K562 (cell line): ENCODE data around the gene IL1RL2. TPM values are rescaled to one million over a fixed set of nuclear protein-coding genes. Genes with fewer than 3 reads are reported as not detected.

Experiments used
- ATAC-seq: fragments of 200-7000 bp; cut with Tn5 transposase; 3 replicates; pipeline ENCODE4 v1.9.1; 2020; ENCODE audit warnings: moderate library complexity
- BruUV-seq: library from RNA; stranded (reverse); fragments of 400-500 nt; replicated peaks from 2 replicates; lab custom pipeline; 2021; lab: Mats Ljungman, UMichigan
- CTCF ChIA-PET: fragments of 300-600 bp; formaldehyde crosslinking; extraction: SDS; loops from one replicate; lab custom pipeline; 2021; ENCODE audit warnings: low intra/inter-chr PET ratio; lab: Yijun Ruan, JAX
- POLR2A ChIA-PET: fragments of 300-600, 350-650 bp; sonication (Branson Sonifier 250); formaldehyde crosslinking; extraction: SDS; loops from one replicate; lab custom pipeline; 2021; ENCODE audit warnings: antibody characterized with exemption, inconsistent platforms; lab: Yijun Ruan, JAX
- DNase-seq, 4 experiments: peaks; one replicate each; pipeline versions ENCODE4 v3.0.0 to v3.0.0-alpha.2; 2011 to 2018; ENCODE audit warnings: low spot score in 3 of 4, mixed read lengths in 3 of 4; ENCODE audit errors: extremely low read depth in 1 of 4
- FAIRE-seq: peaks from 2 replicates; lab custom pipeline; 2011; peaks lifted over from hg19 to GRCh38; lab: Jason Lieb, UNC
- H2AFZ ChIP-seq: 2 replicates; pipeline ENCODE4 v1.6.0; 2011; ENCODE audit warnings: low read depth, low read length, control low read depth, inconsistent platforms
- H3K27ac ChIP-seq: fragments of 200-600 bp; 3 replicates; pipeline ENCODE4 v1.8.0; 2011; ENCODE audit warnings: low read depth, mild to moderate bottlenecking, control low read depth, inconsistent platforms, low read length, moderate library complexity, mixed read lengths; ENCODE audit errors: extremely low read depth
- H3K27me3 ChIP-seq, 2 experiments: fragments of 300-600 bp in 1 of 2; 2 replicates in 1 of 2; 3 replicates in 1 of 2; pipeline versions ENCODE4 v1.6.0 to v1.8.0; 2011; ENCODE audit warnings: inconsistent platforms in 2 of 2, low read length in 2 of 2, mild to moderate bottlenecking in 1 of 2, mixed read lengths in 1 of 2, moderate library complexity in 1 of 2; ENCODE audit not compliant: control insufficient read depth in 2 of 2, insufficient read depth in 2 of 2
- H3K36me3 ChIP-seq: fragments of 300-600 bp; 3 replicates; pipeline ENCODE4 v1.8.0; 2011; ENCODE audit warnings: mild to moderate bottlenecking, low read length, inconsistent platforms; ENCODE audit not compliant: control insufficient read depth, insufficient read depth
- H3K4me1 ChIP-seq, 2 experiments: fragments of 200-600 bp in 1 of 2; replicated peaks in 1 of 2; 2 replicates in 1 of 2; 3 replicates in 1 of 2; pipeline versions ENCODE4 v1.5.1 to v1.8.0; 2011; ENCODE audit warnings: inconsistent platforms in 2 of 2, low read length in 2 of 2, mild to moderate bottlenecking in 1 of 2, mixed read lengths in 1 of 2, moderate library complexity in 1 of 2; ENCODE audit not compliant: control insufficient read depth in 2 of 2, insufficient read depth in 2 of 2
- H3K4me2 ChIP-seq: 2 replicates; pipeline ENCODE4 v1.6.1; 2011; ENCODE audit warnings: low read length, control low read depth, inconsistent platforms, mixed read lengths; ENCODE audit not compliant: insufficient read depth
- H3K4me3 ChIP-seq: fragments of 200-600 bp; sonication (generic), shearing (Covaris generic); 2 replicates; pipeline ENCODE4 v1.5.1; 2016; ENCODE audit warnings: control low read depth, inconsistent platforms
- H3K79me2 ChIP-seq: fragments of 200-600 bp; 3 replicates; pipeline ENCODE4 v1.8.0; 2011; ENCODE audit warnings: low read length, inconsistent platforms; ENCODE audit not compliant: control insufficient read depth, insufficient read depth
- H3K9ac ChIP-seq, 2 experiments: 2 replicates each; pipeline versions ENCODE4 v1.6.0 to v1.6.1; 2011; ENCODE audit warnings: low read depth in 2 of 2, low read length in 2 of 2, control low read depth in 1 of 2, inconsistent platforms in 1 of 2, mild to moderate bottlenecking in 1 of 2, mixed read lengths in 1 of 2; ENCODE audit not compliant: insufficient read depth in 1 of 2
- H3K9me1 ChIP-seq: one replicate; pipeline ENCODE4 v1.6.0; 2011; ENCODE audit warnings: inconsistent platforms, mild to moderate bottlenecking, low read length, moderate library complexity; ENCODE audit not compliant: control insufficient read depth, insufficient read depth
- H3K9me3 ChIP-seq: replicated peaks from 2 replicates; pipeline ENCODE4 v1.5.1; 2011; ENCODE audit warnings: low read depth, low read length, inconsistent platforms; ENCODE audit not compliant: control insufficient read depth, insufficient read depth
- H4K20me1 ChIP-seq: replicated peaks from 2 replicates; pipeline ENCODE4 v1.6.1; 2011; ENCODE audit warnings: low read length, inconsistent platforms, mixed read lengths; ENCODE audit not compliant: control insufficient read depth, insufficient read depth
- ARHGAP35 ChIP-seq: fragments of 450-650 bp; IDR thresholded peaks from 2 replicates; pipeline ENCODE4 v1.6.1; 2018; ENCODE audit not compliant: partially characterized antibody
- ATF1 ChIP-seq, 2 experiments: fragments of 450-650 bp in 1 of 2; IDR thresholded peaks; 2 replicates each; pipeline ENCODE4 v1.6.1; 2016; ENCODE audit warnings: missing compliant biosample characterization in 1 of 2, missing genetic modification characterization in 1 of 2
- CBFA2T3 ChIP-seq: fragments of 450-650 bp; IDR thresholded peaks from 2 replicates; pipeline ENCODE4 v1.6.1; 2017
- CEBPG ChIP-seq, 3 experiments: fragments of 200-800 bp in 1 of 3; sonication (Bioruptor generic) in 1 of 3; sonication (generic) in 1 of 3; formaldehyde crosslinking in 1 of 3; IDR thresholded peaks in 2 of 3; conservative IDR thresholded peaks in 1 of 3; 2 replicates each; pipeline versions ENCODE4 v1.6.1 to v1.8.0; 2016 to 2022; ENCODE audit warnings: missing compliant biosample characterization in 2 of 3, missing genetic modification characterization in 2 of 3, mild to moderate bottlenecking in 1 of 3, missing genetic modification reagents in 1 of 3
- DIDO1 ChIP-seq: fragments of 450-650 bp; IDR thresholded peaks from 2 replicates; pipeline ENCODE4 v1.6.1; 2016; ENCODE audit warnings: low read depth, missing biosample characterization, missing genetic modification characterization
- EGR1 ChIP-seq: fragments of 450-650 bp; conservative IDR thresholded peaks from 2 replicates; pipeline ENCODE4 v1.6.1; 2017; ENCODE audit warnings: mild to moderate bottlenecking
- ETS1 ChIP-seq: conservative IDR thresholded peaks from 2 replicates; pipeline ENCODE4 v1.6.1; 2011; ENCODE audit warnings: low read depth, mild to moderate bottlenecking, low read length; ENCODE audit not compliant: control insufficient read depth
- FOXA3 ChIP-seq, 2 experiments: fragments of 450-650 bp in 1 of 2; sonication (generic) in 1 of 2; formaldehyde crosslinking; IDR thresholded peaks in 1 of 2; conservative IDR thresholded peaks in 1 of 2; 2 replicates each; pipeline versions ENCODE4 v1.4.0 to v1.8.0; 2020 to 2022; ENCODE audit warnings: mild to moderate bottlenecking in 2 of 2, missing genetic modification reagents in 1 of 2
- HNRNPLL ChIP-seq: fragments of 200-400 bp; formaldehyde crosslinking; IDR thresholded peaks from 2 replicates; pipeline ENCODE4 v1.6.1; 2017; ENCODE audit warnings: low read length, low read depth, mild to moderate bottlenecking; ENCODE audit not compliant: poor library complexity, severe bottlenecking
- RBFOX2 ChIP-seq: fragments of 200-400 bp; formaldehyde crosslinking; IDR thresholded peaks from 2 replicates; pipeline ENCODE4 v1.6.1; 2017; ENCODE audit warnings: low read depth, mild to moderate bottlenecking, low read length, moderate library complexity
- RFX5 ChIP-seq: IDR thresholded peaks from 2 replicates; pipeline ENCODE4 v1.6.1; 2011; ENCODE audit warnings: low read depth, mild to moderate bottlenecking, improper control_type of control experiment, low read length
- TAL1 ChIP-seq: fragments of 450-650 bp; IDR thresholded peaks from 2 replicates; pipeline ENCODE4 v1.6.1; 2016; ENCODE audit warnings: mild to moderate bottlenecking
- TCF3 ChIP-seq: sonication (generic); formaldehyde crosslinking; IDR thresholded peaks from 2 replicates; pipeline ENCODE4 v1.4.0; 2020; ENCODE audit warnings: mild to moderate bottlenecking, missing genetic modification reagents
- ZMIZ1 ChIP-seq, 2 experiments: fragments of 150-350 bp in 1 of 2; IDR thresholded peaks; 2 replicates each; pipeline ENCODE4 v1.6.1; 2012 to 2016; ENCODE audit warnings: low read depth in 2 of 2, low read length in 2 of 2, mild to moderate bottlenecking in 1 of 2, moderate library complexity in 1 of 2
- ZNF77 ChIP-seq: fragments of 250-450 bp; sonication (Bioruptor Pico); IDR thresholded peaks from 2 replicates; pipeline ENCODE4 v1.5.0; 2020
- WGBS: fragments of 100-300 bp; shearing (Covaris generic); methylation state at CpG from one replicate; pipeline ENCODE4 v1.1.6; 2016; ENCODE audit warnings: low coverage, mixed read lengths; ENCODE audit not compliant: insufficient coverage; ENCODE audit errors: missing lambda C conversion rate; 5-methylcytosine and 5-hydroxymethylcytosine counted together
- in situ Hi-C: fragments of 300-500 bp; cut with MboI; formaldehyde crosslinking; loops from 4 replicates; pipeline ENCODE4 v1.15.0; 2018; ENCODE audit warnings: inconsistent platforms, mixed read lengths
- intact Hi-C: fragments of 100-400 bp; cut with micrococcal nuclease; formaldehyde crosslinking; loops from 2 replicates; pipeline ENCODE4 v1.14.2; 2022
- polyA plus RNA-seq, 8 experiments: library from polyadenylated mRNA; depleted of rRNA in 4 of 8; stranded (reverse) in 5 of 8; unstranded in 3 of 8; fragments of >200 nt; fragmentation: Nextera tagmentation in 2 of 8; fragmentation: Illumina TruSeq in 1 of 8; extraction: Ambion mirVana in 2 of 8; extraction: Trizol in 1 of 8; gene quantifications; 2 replicates each; pipeline versions ENCODE4 v1.2.1 to v1.2.3, GENCODE V29; 2011 to 2014; ENCODE audit warnings: inconsistent platforms in 1 of 8, missing spikeins in 1 of 8
- total RNA-seq, 7 experiments: library from RNA; depleted of rRNA in 6 of 7; stranded (reverse); fragments of >200 nt in 6 of 7; fragmentation: Illumina TruSeq in 2 of 7; extraction: Trizol in 2 of 7; gene quantifications; 2 replicates each; pipeline versions ENCODE4 v1.2.1 to v1.2.3, GENCODE V29; 2011 to 2021; ENCODE audit warnings: low replicate concordance in 1 of 7

Gene IL1RL2
- total and polyA plus RNA-seq, 9 of the 15 experiments (the other 6 are each of a cell fraction or from before 2014, with no cell fraction given), result not detected

DNA sequence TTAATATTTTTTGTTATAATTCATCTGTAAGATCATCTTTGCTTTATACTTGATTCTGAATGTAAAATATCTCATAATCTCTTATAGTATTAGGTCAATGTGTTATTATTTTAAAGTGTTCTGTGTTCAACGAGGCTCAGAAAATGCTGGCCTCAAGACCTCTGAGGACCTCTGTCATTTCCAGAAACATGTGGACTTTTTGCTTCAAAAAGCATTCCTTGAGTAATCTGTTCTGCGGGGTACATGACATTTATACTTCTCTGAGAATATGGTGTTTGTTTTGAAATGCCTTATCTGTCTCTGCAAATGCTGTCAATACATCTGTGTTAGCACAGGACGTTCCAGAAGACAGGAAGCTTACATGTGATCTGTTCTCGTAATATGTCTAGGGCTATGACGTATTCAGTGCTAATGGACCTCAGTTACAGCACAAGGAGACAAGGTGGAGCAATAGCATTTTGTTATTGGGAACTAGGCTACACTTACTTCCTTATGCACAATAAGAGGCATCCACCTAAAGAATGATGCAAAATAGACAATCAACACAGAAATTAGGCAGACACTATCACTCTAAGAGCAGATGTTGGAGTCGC is 86.9 kb downstream of the IL1RL2 start:
- BruUV-seq, result no TSS peak
- no peak overlapping the region for H3K4me3 ChIP-seq
- 10% methylated on average over 6 of the region's 6 CpGs for WGBS
- ChIA-PET POLR2A (interaction anchor here (0.7 kb wide), 1 partner anchor 257 kb away, joined by 3 read pairs; no protein-coding TSS in a partner anchor), CTCF (no interaction called here)
- no peak overlapping the region for H3K27ac ChIP-seq
- in situ Hi-C loops, result no loop called here
- H3K79me2 ChIP-seq, result no peaks in the 10 kb centered on the region
- intact Hi-C loops, result no loop called here
- no peaks in the 10 kb centered on the region for H3K9me1 ChIP-seq
- FAIRE-seq, result peak; percentile 65
- DNase-seq, result no peak
- H3K9ac ChIP-seq, result no peak overlapping the region
- no peaks in the 10 kb centered on the region for H3K36me3 ChIP-seq
- H3K4me1 ChIP-seq, result no peaks in the 10 kb centered on the region; a peak in 1 of 5 replicates
- no peaks in the 10 kb centered on the region for H4K20me1 ChIP-seq
- H3K27me3 ChIP-seq, result peaks cover 0 to 9% of the 10 kb centered on the region in 2 experiments; a peak in 2 of 5 replicates
- no peak for ATAC-seq
- H2AFZ ChIP-seq, result peak overlapping the region; percentile 16; the same call in 1 of the 2 replicates
- no peaks in the 10 kb centered on the region for H3K9me3 ChIP-seq
- 0 out of 2 replicates have a peak overlapping the region, but pooled peaks have one; percentile 2 for H3K4me2 ChIP-seq
- TF ChIP-seq RBFOX2 (no peak), ZMIZ1 (IDR thresholded peaks at IDR 0.05; ENCODE audit: low read depth in 2 of 2, low read length in 2 of 2) (no peak), TCF3 (CRISPR knock-in tag) (no peak), HNRNPLL (no peak), ATF1 (CRISPR knock-in tag; IDR thresholded peaks at IDR 0.05) (no peak), ATF1 (tag; IDR thresholded peaks at IDR 0.05) (peak; percentile 54; the same call in 1 of the 2 replicates), CBFA2T3 (0 out of 2 replicates have a peak, but pooled peaks have one; percentile 16), RFX5 (no peak), CEBPG (CRISPR knock-in tag; IDR thresholded peaks at IDR 0.05) (no peak; the same call in 1 of the 2 replicates), CEBPG (tag; conservative IDR thresholded peaks at IDR 0.05 in 1 of 2, IDR thresholded peaks at IDR 0.05 in 1 of 2) (peak; percentile 29 to 85; a peak in 3 of 4 replicates), ZNF77 (no peak), DIDO1 (tag) (no peak), TAL1 (peak; percentile 20), EGR1 (no peak), ETS1 (no peak), ARHGAP35 (no peak), FOXA3 (CRISPR knock-in tag; conservative IDR thresholded peaks at IDR 0.05 in 1 of 2, IDR thresholded peaks at IDR 0.05 in 1 of 2) (peak in 1 of 2 experiments; percentile 84; a peak in 2 of 4 replicates)
